Activated CD8-positive, alpha-beta memory T cell treated with anti-CD3 and anti-CD28 coated beads for 36 hours (primary cell): Measurements from ENCODE around the gene OR5T3. TPM values are rescaled to one million over a fixed set of nuclear protein-coding genes. Genes with fewer than 3 reads are reported as not detected.
"Not testable (repeated sequence)": the region's sequence is repeated elsewhere in the genome, so short reads cannot be mapped to it uniquely, and the experiment has no call there.

Experiments used
- CTCF ChIA-PET: fragments of 350-600 bp; sonication (Branson Sonifier 250); formaldehyde crosslinking; loops from one replicate; lab custom pipeline; 2021; ENCODE audit warnings: antibody characterized with exemption; lab: Charles Lee
- POLR2A ChIA-PET: fragments of 350-600 bp; sonication (Branson Sonifier 250); formaldehyde crosslinking; loops from one replicate; lab custom pipeline; 2021; ENCODE audit warnings: antibody characterized with exemption; lab: Charles Lee
- total RNA-seq, 2 experiments: library from RNA; stranded (reverse); gene quantifications; one replicate each; pipeline ENCODE4 v1.2.3, GENCODE V29; 2021

OR5T3 gene
- total RNA-seq, result not detected

DNA sequence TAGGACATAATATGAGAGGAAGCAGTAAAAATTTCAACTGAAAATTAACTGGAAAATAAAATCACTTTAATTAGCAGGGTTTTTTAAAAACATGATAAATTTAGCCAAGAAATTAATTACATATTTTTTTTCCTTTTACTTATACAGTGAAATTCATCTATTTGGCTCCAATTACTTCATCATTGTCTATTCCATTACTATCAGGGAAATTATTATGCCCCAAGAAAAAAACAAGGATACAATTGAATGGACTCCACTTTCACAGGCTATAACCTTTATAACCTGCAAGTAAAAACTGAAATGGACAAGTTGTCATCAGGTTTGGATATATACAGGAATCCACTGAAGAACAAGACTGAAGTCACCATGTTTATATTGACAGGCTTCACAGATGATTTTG lies at the start of gene OR5T3:
OR5T3 (plus strand) TSS at position 301 of the 400 bp plus-strand sequence; CDS start at position 301, 0 bp downstream.
- POLR2A ChIA-PET, result no interaction called here
- CTCF ChIA-PET, result no interaction called here

DNA sequence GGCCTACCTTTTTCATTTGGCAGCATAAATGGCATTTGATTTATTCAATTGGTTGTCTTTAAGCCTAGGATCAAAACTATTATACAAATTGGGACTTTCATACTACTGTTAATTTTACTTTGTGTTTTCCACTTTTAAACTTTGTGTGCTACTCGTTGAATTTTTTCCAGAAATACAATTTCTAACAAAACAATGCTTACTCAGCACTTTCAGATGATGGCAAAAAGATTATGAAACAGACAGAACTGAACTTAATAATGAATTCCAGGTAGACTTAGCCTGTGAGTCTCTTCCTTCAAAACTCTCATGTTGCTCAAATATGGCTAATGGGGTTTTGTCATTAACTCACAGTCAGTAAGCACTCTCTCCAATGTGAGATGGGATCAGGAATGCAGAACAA lies 44.3 kb upstream of the OR5T3 start:
- POLR2A ChIA-PET, result no interaction called here

DNA sequence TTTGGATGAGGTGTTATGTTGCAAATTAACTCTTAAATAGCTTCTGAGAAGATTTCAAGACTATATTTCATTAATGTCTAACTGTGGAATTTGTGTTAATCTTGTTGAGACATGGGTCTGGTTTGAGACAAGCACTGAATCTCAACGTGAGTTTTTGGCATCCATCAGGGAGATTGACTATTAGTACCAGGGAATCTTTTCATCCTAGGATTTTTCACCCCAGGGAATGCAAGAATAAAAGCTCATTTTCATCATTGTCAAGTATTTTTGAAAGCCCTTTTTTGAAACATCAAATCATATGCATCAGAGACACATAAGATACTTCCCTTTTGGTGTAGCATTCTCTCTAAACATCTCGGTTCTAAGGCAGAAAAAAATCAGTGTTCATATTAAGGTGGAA lies 37.5 kb upstream of the OR5T3 start:
- ChIA-PET POLR2A (no interaction called here), CTCF (no interaction called here)

More for the DNA sequence above, 44.3 kb upstream of the OR5T3 start:
- CTCF ChIA-PET, result no interaction called here

DNA sequence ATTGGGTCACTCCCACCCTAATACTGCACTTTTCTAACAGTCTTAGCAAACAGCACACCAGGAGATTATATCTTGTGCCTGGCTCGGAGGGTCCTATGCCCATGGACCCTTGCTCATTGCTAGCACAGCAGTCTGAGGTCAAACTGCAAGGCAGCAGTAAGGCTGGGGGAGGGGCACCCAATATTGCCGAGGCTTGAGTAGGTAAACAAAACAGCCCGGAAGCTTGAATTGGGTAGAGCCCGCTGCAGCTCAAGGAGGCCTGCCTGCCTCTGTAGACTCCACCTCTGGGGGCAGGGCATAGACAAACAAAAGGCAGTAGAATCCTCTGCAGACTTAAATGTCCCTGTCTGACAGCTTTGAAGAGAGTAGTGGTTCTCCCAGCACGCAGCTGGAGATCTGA lies 32.3 kb upstream of the OR5T3 start:
- CTCF ChIA-PET, POLR2A ChIA-PET: not testable (repeated sequence)

DNA sequence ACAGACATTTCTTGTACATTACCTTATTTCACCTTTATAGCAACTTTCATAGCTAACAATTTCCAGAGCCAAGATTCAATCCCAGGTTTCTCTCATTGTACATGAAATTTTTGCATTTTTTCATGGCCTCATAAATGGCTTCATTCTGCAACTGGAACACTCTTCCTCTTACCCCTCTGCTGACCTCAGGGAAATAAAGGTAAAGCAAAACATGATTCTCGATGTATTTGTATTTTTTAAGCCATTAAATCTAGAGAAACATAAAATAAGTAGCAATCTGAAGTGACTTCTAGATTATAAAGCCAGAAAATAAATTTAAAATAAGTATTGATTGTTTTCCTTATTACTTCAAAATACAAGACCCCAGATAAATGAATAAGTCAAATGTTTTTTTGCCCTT lies 17.9 kb upstream of the OR5T3 start, which contains the start of gene OR5T2:
OR5T2 (minus strand) TSS at position 101 of the 400 bp plus-strand sequence. CDS start 1,193 bp downstream, outside the sequence.
- POLR2A ChIA-PET, result no interaction called here

DNA sequence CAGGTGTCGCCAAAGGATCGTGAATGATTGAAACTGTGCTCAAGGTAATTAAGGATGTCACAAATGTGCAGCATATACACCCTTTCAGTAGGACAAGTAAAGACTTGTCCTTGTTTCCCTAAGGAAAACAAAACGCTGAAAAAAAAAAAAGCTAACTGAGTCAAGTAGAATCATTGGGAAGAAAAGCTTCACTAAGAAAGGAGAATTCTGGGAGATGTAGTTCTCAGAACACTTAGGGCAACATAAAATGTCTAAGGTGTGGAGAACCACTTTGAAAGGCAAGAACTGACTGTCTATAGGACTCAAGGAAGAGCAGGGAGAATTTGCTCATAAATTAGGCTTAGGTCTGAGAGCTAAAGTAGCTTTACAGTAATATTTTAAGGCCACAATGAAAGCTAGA lies 19.0 kb downstream of the OR5T3 start:
- POLR2A ChIA-PET, result no interaction called here
- CTCF ChIA-PET, result interaction anchor here (0.7 kb wide), 1 partner anchor 20 kb away, joined by 3 read pairs; no protein-coding TSS in a partner anchor

More for the DNA sequence above, 17.9 kb upstream of the OR5T3 start, which contains the start of gene OR5T2:
- CTCF ChIA-PET, result no interaction called here

DNA sequence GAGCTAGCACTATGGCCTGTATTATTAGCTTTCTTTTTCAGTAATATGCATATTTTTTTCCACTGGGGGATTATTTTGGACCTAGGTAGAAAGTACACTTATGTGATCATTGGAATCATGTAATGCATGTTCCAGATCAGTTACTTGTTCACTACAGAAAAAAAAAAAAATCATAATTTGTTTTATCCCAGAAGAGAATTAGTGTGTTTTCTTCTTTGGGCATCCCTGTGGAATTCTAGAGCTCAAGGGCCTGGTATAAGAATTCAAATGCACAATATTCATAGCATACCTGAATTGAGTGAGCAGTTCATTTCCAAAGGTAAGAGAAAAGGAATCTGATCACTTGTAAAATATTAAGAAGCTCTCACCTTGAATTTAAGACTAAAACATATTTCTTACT lies 21.8 kb downstream of the OR5T3 start, which contains the start of gene OR5T1:
OR5T1 (plus strand) TSS at position 301 of the 400 bp plus-strand sequence. CDS start 1,485 bp downstream, outside the sequence.
- POLR2A ChIA-PET, result no interaction called here
- CTCF ChIA-PET, result no interaction called here

DNA sequence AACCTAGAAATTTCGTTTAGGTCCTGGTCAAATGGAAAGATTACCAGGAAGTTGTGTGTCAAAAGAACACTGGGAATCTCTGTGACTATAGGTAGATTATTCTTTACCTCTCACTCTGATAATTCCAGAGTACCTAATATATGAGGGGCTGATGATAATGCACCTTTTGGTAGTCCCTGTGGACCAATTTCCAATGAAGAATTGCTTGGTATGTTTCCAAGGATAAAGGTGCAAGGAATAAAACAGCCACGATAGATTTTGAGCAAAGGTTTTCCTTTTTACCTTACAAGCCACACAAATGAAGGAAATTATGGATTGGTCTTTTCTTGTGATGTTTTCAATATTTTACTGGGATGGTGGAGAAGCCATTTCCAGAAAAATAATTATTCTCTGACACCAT lies 40.1 kb downstream of the OR5T3 start, which contains the start of gene OR8H1:
OR8H1 (minus strand) TSS at position 101 of the 400 bp plus-strand sequence. CDS start 1,192 bp downstream, outside the sequence.
- POLR2A ChIA-PET, result no interaction called here
- CTCF ChIA-PET, result no interaction called here

DNA sequence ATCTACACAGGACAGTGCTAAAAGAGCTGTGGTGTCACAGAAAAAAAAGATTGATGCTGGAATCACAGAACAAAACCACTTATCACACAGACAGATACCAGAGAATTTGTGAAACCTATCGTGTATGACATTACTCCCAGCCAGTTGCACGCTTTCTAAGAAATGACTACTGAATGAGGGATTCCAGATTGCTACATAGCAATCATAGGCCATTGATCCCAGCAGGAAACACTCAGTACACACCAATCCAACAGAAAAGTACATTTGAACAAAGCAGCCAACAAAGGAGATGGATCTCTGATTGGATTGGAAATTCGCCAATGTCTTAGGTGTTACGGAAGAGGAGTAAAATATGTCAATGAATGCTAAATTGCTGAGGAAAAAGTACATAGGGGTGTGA lies 44.8 kb downstream of the OR5T3 start:
- ChIA-PET POLR2A (no interaction called here), CTCF (no interaction called here)

Other genes with a start within 250 kb of the OR5T3 start
- not detected for gene OR5AS1, start 224.6 kb upstream of the OR5T3 start, total RNA-seq
- gene OR8I2, start 158.9 kb upstream of the OR5T3 start, total RNA-seq, result not detected
- not detected for gene OR8H2, start 148.6 kb upstream of the OR5T3 start, total RNA-seq
- gene OR8H3, start 129.9 kb upstream of the OR5T3 start, total RNA-seq, result not detected
- not detected for gene OR8J3, start 112.1 kb upstream of the OR5T3 start, total RNA-seq
- gene OR8K5, start 91.9 kb upstream of the OR5T3 start, total RNA-seq, result not detected
- not detected for gene OR5J2, start 75.6 kb upstream of the OR5T3 start, total RNA-seq
- gene OR5T2, start 18.0 kb upstream of the OR5T3 start, total RNA-seq, result not detected
- not detected for gene OR5T1, start 21.9 kb downstream of the OR5T3 start, total RNA-seq
- not detected for gene OR8H1, start 40.0 kb downstream of the OR5T3 start, total RNA-seq
- not detected for gene OR8K3, start 62.9 kb downstream of the OR5T3 start, total RNA-seq
- gene OR8K1, start 93.8 kb downstream of the OR5T3 start, total RNA-seq, result not detected
- not detected for gene OR8J1, start 102.0 kb downstream of the OR5T3 start, total RNA-seq
- gene OR8U1, start 123.4 kb downstream of the OR5T3 start, total RNA-seq, result not detected
- not detected for gene OR5AL1, start 160.4 kb downstream of the OR5T3 start, total RNA-seq
- not detected for gene OR5M3, start 221.1 kb downstream of the OR5T3 start, total RNA-seq
- not detected for gene OR5M8, start 239.1 kb downstream of the OR5T3 start, total RNA-seq